Ureter (tissue), 1 donor: Measurements from ENCODE around the gene ZNF580. TPM values are rescaled to one million over a fixed set of nuclear protein-coding genes. Genes with fewer than 3 reads are reported as not detected.

ENCODE experiments used
- DNase-seq: peaks from one replicate; pipeline ENCODE4 v3.0.0-alpha.2; 2020; ENCODE audit warnings: low spot score
- total RNA-seq: library from RNA; stranded (reverse); gene quantifications from one replicate; pipeline ENCODE4 v1.2.4, GENCODE V29; 2023
- donor health status: DM: yes; HTN: yes; CAD: no.

ZNF580 gene
- total RNA-seq, 1 donor from 2014 or later: 56.5 TPM

- DNase-seq: no peak
Observed at GRCh38 chr19:55623130-55623529, 17.7 kb upstream of the ZNF580 start.

- no peak for DNase-seq
Observed at GRCh38 chr19:55623561-55623960, 17.2 kb upstream of the ZNF580 start.

GRCh38 chr19:55624109-55625003, 16.4 kb upstream of the ZNF580 start, which contains the start of gene ZNF784:
Gene ZNF784, minus strand, starts transcription at chr19:55624566. Its CDS starts 5 bp downstream, at chr19:55624561.
- DNase-seq: peak; percentile 94

- no peak for DNase-seq
Observed at GRCh38 chr19:55625004-55625326, 15.8 kb upstream of the ZNF580 start.

GRCh38 chr19:55626350-55626749, 14.5 kb upstream of the ZNF580 start:
- DNase-seq: no peak

GRCh38 chr19:55632463-55632834, 8.4 kb upstream of the ZNF580 start:
- peak; percentile 93 for DNase-seq

GRCh38 chr19:55633861-55634260, 6.9 kb upstream of the ZNF580 start:
- DNase-seq: no peak

- DNase-seq: no peak
Observed at GRCh38 chr19:55635334-55635717, 5.5 kb upstream of the ZNF580 start.

- DNase-seq: no peak
Observed at GRCh38 chr19:55635856-55636440, 4.9 kb upstream of the ZNF580 start.

GRCh38 chr19:55636723-55637122, 4.1 kb upstream of the ZNF580 start:
- DNase-seq: no peak

- DNase-seq: no peak
Observed at GRCh38 chr19:55637534-55637933, 3.3 kb upstream of the ZNF580 start.

GRCh38 chr19:55638864-55639359, 1.9 kb upstream of the ZNF580 start:
- DNase-seq: no peak

GRCh38 chr19:55640043-55640576, 692 bp upstream of the ZNF580 start:
- peak; percentile 65 for DNase-seq

GRCh38 chr19:55641426-55642152, 787 bp downstream of the ZNF580 start:
- DNase-seq: no peak

GRCh38 chr19:55642153-55643002, 1.6 kb downstream of the ZNF580 start:
- no peak for DNase-seq

GRCh38 chr19:55643003-55643886, 2.4 kb downstream of the ZNF580 start, which contains the start of gene ZNF581:
Gene ZNF581, plus strand, starts transcription at chr19:55643649. Its CDS starts 923 bp downstream, at chr19:55644572.
- peak; percentile 86 for DNase-seq

GRCh38 chr19:55643887-55644176, 3.0 kb downstream of the ZNF580 start:
- DNase-seq: no peak

GRCh38 chr19:55644191-55644833, 3.5 kb downstream of the ZNF580 start:
- DNase-seq: no peak

GRCh38 chr19:55644842-55645511, 4.2 kb downstream of the ZNF580 start:
- DNase-seq: no peak
